ENCODE data around the gene NIPSNAP2. TPM values are rescaled to one million over a fixed set of nuclear protein-coding genes. Genes with fewer than 3 reads are reported as not detected.
A peak's percentile ranks its signal among the peaks of the same experiment; 100 is the strongest.
"Not testable (repeated sequence)": the region's sequence is repeated elsewhere in the genome, so short reads cannot be mapped to it uniquely, and the experiment has no call there.

NIPSNAP2 gene
- total RNA-seq, 1 donor from 2014 or later, result 54.9 TPM

DNA sequence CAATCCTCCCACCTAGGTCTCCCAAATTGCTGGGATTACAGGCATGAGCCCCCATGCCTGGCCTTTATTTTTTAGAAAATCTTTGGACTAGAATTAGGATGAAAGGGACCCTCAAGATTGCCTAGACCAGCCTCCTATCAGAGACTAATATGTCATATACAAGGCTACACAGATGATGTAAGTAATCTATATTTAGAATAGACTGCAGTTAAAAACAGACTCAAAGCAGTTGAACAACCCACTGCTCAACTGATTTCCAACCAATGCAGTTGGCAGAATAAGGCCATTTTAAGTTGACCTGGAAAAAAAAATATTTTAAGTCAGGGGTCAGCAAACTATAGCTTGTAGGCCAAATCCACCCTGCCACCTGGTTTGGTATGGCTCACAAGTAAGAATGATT, 59.1 kb downstream of the NIPSNAP2 start:
- no peak for DNase-seq (ENCODE audit: extremely low spot score, unreplicated experiment)
- Mint-ChIP-seq H3K36me3 (peaks cover 17% of the 10 kb centered on the region), H3K27ac (no peak overlapping the region), H3K27me3 (no peaks in the 10 kb centered on the region), H3K9me3 (no peaks in the 10 kb centered on the region), H3K4me3 (no peak overlapping the region), H3K4me1 (ENCODE audit: unreplicated experiment) (no peaks in the 10 kb centered on the region)
- TF ChIP-seq, protein P1, sequence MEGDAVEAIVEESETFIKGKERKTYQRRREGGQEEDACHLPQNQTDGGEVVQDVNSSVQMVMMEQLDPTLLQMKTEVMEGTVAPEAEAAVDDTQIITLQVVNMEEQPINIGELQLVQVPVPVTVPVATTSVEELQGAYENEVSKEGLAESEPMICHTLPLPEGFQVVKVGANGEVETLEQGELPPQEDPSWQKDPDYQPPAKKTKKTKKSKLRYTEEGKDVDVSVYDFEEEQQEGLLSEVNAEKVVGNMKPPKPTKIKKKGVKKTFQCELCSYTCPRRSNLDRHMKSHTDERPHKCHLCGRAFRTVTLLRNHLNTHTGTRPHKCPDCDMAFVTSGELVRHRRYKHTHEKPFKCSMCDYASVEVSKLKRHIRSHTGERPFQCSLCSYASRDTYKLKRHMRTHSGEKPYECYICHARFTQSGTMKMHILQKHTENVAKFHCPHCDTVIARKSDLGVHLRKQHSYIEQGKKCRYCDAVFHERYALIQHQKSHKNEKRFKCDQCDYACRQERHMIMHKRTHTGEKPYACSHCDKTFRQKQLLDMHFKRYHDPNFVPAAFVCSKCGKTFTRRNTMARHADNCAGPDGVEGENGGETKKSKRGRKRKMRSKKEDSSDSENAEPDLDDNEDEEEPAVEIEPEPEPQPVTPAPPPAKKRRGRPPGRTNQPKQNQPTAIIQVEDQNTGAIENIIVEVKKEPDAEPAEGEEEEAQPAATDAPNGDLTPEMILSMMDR (conservative IDR thresholded peaks at IDR 0.05), result no peak

DNA sequence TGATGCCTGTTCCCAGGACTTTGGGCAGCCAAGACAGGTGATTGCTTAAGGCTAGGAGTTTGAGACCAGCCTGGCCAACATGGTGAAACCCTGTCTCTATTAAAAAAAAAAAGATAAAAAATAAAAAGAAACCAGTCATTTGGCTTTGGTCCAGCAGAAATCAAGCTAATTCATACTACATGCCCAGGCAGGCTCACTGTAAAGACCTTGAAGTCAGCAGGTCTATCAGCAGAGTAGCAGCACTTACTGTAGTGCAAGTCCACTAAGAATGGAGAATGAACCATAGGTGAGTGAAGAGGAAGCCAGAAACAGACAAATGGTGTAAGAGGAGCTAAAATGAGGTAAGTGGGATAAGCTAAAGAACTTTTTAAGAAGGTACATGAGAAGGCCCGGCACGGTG, 62.2 kb downstream of the NIPSNAP2 start:
- peaks cover 23% of the 10 kb centered on the region for H3K36me3 Mint-ChIP-seq

GRCh38 chr7:56028942-56029630, 64.7 kb downstream of the NIPSNAP2 start:
- no peak for DNase-seq (ENCODE audit: extremely low spot score, unreplicated experiment)
- no peak overlapping the region for H3K4me3 Mint-ChIP-seq
- H3K36me3 Mint-ChIP-seq, result peaks cover 20% of the 10 kb centered on the region
- TF ChIP-seq, protein P1 (conservative IDR thresholded peaks at IDR 0.05), result no peak
- no peaks in the 10 kb centered on the region for H3K4me1 Mint-ChIP-seq (ENCODE audit: unreplicated experiment)
- no peaks in the 10 kb centered on the region for H3K27me3 Mint-ChIP-seq
- no peaks in the 10 kb centered on the region for H3K9me3 Mint-ChIP-seq
- H3K27ac Mint-ChIP-seq, result no peak overlapping the region

More for the DNA sequence above, 62.2 kb downstream of the NIPSNAP2 start:
- TF ChIP-seq, protein P1 (conservative IDR thresholded peaks at IDR 0.05), result no peak
- Mint-ChIP-seq H3K27me3 (no peaks in the 10 kb centered on the region), H3K9me3 (no peaks in the 10 kb centered on the region), H3K27ac (peak overlapping the region; percentile 55), H3K4me3 (peak overlapping the region; percentile 51), H3K4me1 (ENCODE audit: unreplicated experiment) (no peaks in the 10 kb centered on the region)
- DNase-seq (ENCODE audit: extremely low spot score, unreplicated experiment), result no peak

DNA sequence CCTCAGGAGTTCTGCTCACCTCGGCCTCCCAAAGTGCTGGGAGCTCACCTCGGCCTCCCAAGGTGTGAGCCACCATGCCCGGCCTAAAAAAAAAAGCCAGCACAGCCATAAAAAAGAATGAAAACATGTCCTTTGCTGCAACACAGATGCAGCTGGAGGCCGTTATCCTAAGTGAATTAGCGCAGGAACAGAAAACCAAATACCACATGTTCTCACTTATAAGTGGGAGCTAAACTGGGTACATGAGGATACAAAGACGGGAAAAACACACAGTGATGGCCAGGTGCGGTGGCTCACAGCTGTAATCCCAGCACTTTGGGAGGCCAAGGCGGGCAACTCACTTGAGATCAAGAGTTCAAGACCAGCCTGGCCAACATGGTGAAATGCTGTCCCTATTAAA, 66.0 kb downstream of the NIPSNAP2 start:
- TF ChIP-seq, protein P1 (conservative IDR thresholded peaks at IDR 0.05), result no peak
- H3K36me3 Mint-ChIP-seq, result peaks cover 16% of the 10 kb centered on the region
- no peaks in the 10 kb centered on the region for H3K9me3 Mint-ChIP-seq
- DNase-seq (ENCODE audit: extremely low spot score, unreplicated experiment), result no peak
- H3K4me3 Mint-ChIP-seq, result no peak overlapping the region
- no peak overlapping the region for H3K27ac Mint-ChIP-seq
- no peaks in the 10 kb centered on the region for H3K4me1 Mint-ChIP-seq (ENCODE audit: unreplicated experiment)
- H3K27me3 Mint-ChIP-seq, result no peaks in the 10 kb centered on the region

- not testable (repeated sequence) for H3K4me1 Mint-ChIP-seq (ENCODE audit: unreplicated experiment); H3K9me3 Mint-ChIP-seq; H3K27ac Mint-ChIP-seq; H3K27me3 Mint-ChIP-seq; DNase-seq (ENCODE audit: extremely low spot score, unreplicated experiment)
- Mint-ChIP-seq H3K4me3 (peak overlapping the region; percentile 18), H3K36me3 (peaks cover 11% of the 10 kb centered on the region)
These were observed 67.2 kb downstream of the NIPSNAP2 start for GRCh38 chr7:56031556-56031955.

DNA sequence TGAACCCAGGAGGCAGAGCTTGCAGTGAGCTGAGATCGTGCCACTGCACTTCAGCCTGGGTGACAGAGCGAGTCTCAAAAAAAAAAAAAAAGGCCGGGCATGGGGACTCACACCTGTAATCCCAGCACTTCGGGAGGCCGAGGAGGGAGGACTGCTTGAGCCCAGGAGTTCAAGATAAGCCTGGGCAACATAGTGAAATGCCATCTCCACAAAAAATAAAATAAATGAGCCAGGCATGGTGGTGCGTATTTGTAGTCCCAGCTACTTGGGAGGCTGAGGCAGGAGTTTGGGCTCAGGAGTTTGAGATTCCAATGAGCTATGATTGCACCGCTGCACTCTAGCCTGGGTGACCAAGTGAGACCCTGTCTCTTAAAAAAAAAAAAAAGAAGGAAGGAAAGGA, 68.2 kb downstream of the NIPSNAP2 start:
- not testable (repeated sequence) for H3K4me3 Mint-ChIP-seq

More for the DNA sequence above, 68.2 kb downstream of the NIPSNAP2 start:
- not testable (repeated sequence) for DNase-seq (ENCODE audit: extremely low spot score, unreplicated experiment); H3K9me3 Mint-ChIP-seq; H3K27ac Mint-ChIP-seq; H3K36me3 Mint-ChIP-seq; H3K4me1 Mint-ChIP-seq (ENCODE audit: unreplicated experiment); H3K27me3 Mint-ChIP-seq

All from type B pancreatic cell (in vitro differentiated cells).